ENCODE measurements around the gene RPS27. TPM values are rescaled to one million over a fixed set of nuclear protein-coding genes. Genes with fewer than 3 reads are reported as not detected.
A peak's percentile ranks its signal among the peaks of the same experiment; 100 is the strongest.

RPS27 gene
- polyA plus RNA-seq, 3 donors: 4,186 to 7,443 (median 4,309) TPM

DNA sequence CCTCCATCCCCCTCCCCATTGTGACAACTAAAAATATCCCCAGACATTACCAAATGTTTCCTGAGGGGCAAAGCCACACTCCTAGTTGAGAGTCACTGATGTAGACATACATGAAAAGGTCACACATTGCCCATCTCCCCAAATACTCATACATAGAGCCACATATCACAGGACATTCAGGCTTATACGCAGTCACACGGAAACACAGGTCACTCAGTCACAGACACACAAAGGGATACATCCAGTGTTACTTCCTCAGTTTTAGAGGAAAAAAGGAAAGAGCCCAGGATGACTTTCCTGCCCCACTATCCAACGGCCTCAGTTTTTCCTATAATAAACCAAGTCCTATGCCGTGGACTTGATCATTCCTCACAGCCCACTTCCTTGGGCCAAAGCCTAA lies 29.1 kb upstream of the RPS27 start:
- WGBS (ENCODE audit: insufficient coverage): 92% methylated on average over 2 of the region's 4 CpGs
- Histone ChIP-seq H3K4me3 (replicated peaks in 1 of 3; ENCODE audit: low read depth in 2 of 3, low read length in 3 of 3) (peak overlapping the region in 1 of 3 experiments; percentile 91), H3K27me3 (ENCODE audit: control insufficient read depth in 2 of 2, insufficient read depth in 2 of 2, low read length in 2 of 2) (no peaks in the 10 kb centered on the region), H3K27ac (ENCODE audit: low read depth in 1 of 2, low read length in 2 of 2) (peak overlapping the region in 1 of 2 donors; percentile 90), H3K9ac (ENCODE audit: insufficient read depth, low read length, poor library complexity, severe bottlenecking) (no peak overlapping the region), H3K36me3 (replicated peaks in 1 of 2; ENCODE audit: control insufficient read depth in 1 of 2, insufficient read depth in 2 of 2, low read length in 2 of 2) (peaks cover 10 to 27% of the 10 kb centered on the region in 2 donors), H2AFZ (ENCODE audit: insufficient read depth, low read depth, low read length, poor library complexity, severe bottlenecking) (no peak overlapping the region), H4K20me1 (ENCODE audit: insufficient read depth, low read length) (peaks cover 30% of the 10 kb centered on the region), H3K79me2 (ENCODE audit: insufficient read depth, low read length) (peaks cover 83% of the 10 kb centered on the region), H3K4me2 (replicated peaks; ENCODE audit: extremely low read depth, low read length, poor library complexity, severe bottlenecking) (peak overlapping the region; percentile 82), H3K4me1 (ENCODE audit: control insufficient read depth in 1 of 2, insufficient read depth in 2 of 2, low read length in 2 of 2) (peaks cover 66 to 79% of the 10 kb centered on the region in 2 donors), H3K9me3 (replicated peaks in 1 of 2; ENCODE audit: control insufficient read depth in 1 of 2, insufficient read depth in 1 of 2, low read length in 2 of 2) (no peaks in the 10 kb centered on the region)
- H3K27me3 Mint-ChIP-seq (ENCODE audit: low read depth in 3 of 3): no peaks in the 10 kb centered on the region
- peaks cover 17 to 31% of the 10 kb centered on the region in 2 donors for H3K36me3 Mint-ChIP-seq
- no peak for DNase-seq
- TF ChIP-seq, protein P1, sequence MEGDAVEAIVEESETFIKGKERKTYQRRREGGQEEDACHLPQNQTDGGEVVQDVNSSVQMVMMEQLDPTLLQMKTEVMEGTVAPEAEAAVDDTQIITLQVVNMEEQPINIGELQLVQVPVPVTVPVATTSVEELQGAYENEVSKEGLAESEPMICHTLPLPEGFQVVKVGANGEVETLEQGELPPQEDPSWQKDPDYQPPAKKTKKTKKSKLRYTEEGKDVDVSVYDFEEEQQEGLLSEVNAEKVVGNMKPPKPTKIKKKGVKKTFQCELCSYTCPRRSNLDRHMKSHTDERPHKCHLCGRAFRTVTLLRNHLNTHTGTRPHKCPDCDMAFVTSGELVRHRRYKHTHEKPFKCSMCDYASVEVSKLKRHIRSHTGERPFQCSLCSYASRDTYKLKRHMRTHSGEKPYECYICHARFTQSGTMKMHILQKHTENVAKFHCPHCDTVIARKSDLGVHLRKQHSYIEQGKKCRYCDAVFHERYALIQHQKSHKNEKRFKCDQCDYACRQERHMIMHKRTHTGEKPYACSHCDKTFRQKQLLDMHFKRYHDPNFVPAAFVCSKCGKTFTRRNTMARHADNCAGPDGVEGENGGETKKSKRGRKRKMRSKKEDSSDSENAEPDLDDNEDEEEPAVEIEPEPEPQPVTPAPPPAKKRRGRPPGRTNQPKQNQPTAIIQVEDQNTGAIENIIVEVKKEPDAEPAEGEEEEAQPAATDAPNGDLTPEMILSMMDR (IDR thresholded peaks at IDR 0.05): no peak
- intact Hi-C loops (cut with micrococcal nuclease): loop anchor here in 1 of 2 donors (5.0 kb wide), 1 partner anchor 169 kb away; no protein-coding TSS in a partner anchor
- H3K4me3 Mint-ChIP-seq: peak overlapping the region; percentile 45 to 91
- peak overlapping the region in 3 of 7 donors; percentile 22 to 96 (median 89) for H3K27ac Mint-ChIP-seq
- peaks cover 0 to 4% (median 0%) of the 10 kb centered on the region in 7 donors for H3K9me3 Mint-ChIP-seq
- H3K4me1 Mint-ChIP-seq: peaks cover 68% of the 10 kb centered on the region

DNA sequence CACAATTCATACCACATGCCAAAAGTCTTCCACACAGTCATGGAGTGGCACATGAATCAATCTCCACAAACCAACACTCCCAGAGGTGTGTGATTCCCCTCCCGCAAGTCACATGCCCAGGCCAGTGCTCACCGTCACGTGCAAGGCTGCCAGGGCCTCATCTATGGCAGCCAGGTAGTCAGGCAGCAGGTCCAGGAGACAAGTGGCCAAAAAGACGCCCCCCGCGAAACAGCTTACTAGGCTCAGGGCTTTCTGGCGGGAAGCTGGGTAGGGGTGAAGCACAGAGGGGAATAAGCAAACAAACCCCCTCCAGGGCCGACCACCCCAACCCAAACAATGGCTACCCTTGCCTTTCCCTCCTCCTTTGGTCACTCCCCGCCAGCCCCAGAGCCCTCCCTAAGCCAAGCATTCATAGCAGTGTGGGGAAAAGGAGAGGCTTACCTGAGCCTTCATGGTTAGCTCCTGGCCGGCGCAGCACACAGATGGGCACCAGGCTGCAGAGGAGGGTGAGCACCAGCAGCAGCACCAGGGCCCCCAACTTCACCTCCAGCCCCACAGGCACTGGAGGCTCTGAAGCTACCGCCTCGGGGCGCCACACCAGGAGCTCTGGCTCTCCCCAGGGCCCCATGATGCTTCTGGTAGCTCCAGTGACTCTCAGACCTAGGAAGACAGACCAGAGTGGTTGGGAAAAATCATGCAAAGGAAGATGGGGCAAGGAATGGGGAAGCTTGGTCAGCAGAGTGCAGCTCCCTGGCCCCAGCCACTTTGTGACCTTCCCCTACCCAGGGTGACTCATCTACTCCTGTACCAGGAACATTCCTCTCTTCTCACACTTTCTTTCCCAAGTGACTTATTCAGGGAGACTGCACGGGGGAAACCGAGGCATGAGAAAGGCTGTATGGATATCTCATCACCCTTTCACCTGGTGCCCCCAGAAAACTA lies 28.2 kb upstream of the RPS27 start:
- Histone ChIP-seq H2AFZ (ENCODE audit: insufficient read depth, low read depth, low read length, poor library complexity, severe bottlenecking) (peak overlapping the region; percentile 85), H3K9ac (ENCODE audit: insufficient read depth, low read length, poor library complexity, severe bottlenecking) (peak overlapping the region; percentile 74), H4K20me1 (ENCODE audit: insufficient read depth, low read length) (peaks cover 20% of the 10 kb centered on the region), H3K79me2 (ENCODE audit: insufficient read depth, low read length) (peaks cover 79% of the 10 kb centered on the region), H3K4me3 (replicated peaks in 1 of 3; ENCODE audit: low read depth in 2 of 3, low read length in 3 of 3) (peak overlapping the region; percentile 53 to 91 (median 70)), H3K27me3 (ENCODE audit: control insufficient read depth in 2 of 2, insufficient read depth in 2 of 2, low read length in 2 of 2) (no peaks in the 10 kb centered on the region), H3K27ac (ENCODE audit: low read depth in 1 of 2, low read length in 2 of 2) (peak overlapping the region; percentile 90 to 95), H3K4me2 (replicated peaks; ENCODE audit: extremely low read depth, low read length, poor library complexity, severe bottlenecking) (peak overlapping the region; percentile 82), H3K4me1 (ENCODE audit: control insufficient read depth in 1 of 2, insufficient read depth in 2 of 2, low read length in 2 of 2) (peaks cover 62 to 77% of the 10 kb centered on the region in 2 donors), H3K9me3 (replicated peaks in 1 of 2; ENCODE audit: control insufficient read depth in 1 of 2, insufficient read depth in 1 of 2, low read length in 2 of 2) (no peaks in the 10 kb centered on the region), H3K36me3 (replicated peaks in 1 of 2; ENCODE audit: control insufficient read depth in 1 of 2, insufficient read depth in 2 of 2, low read length in 2 of 2) (peaks cover 10 to 27% of the 10 kb centered on the region in 2 donors)
- 61% methylated on average over 5 of the region's 16 CpGs for WGBS (ENCODE audit: insufficient coverage)
- Mint-ChIP-seq H3K9me3 (peaks cover 0 to 4% (median 0%) of the 10 kb centered on the region in 7 donors), H3K27ac (peak overlapping the region; percentile 89 to 98 (median 94)), H3K36me3 (peaks cover 17 to 31% of the 10 kb centered on the region in 2 donors), H3K4me3 (peak overlapping the region; percentile 79 to 91), H3K4me1 (peaks cover 65% of the 10 kb centered on the region), H3K27me3 (ENCODE audit: low read depth in 3 of 3) (no peaks in the 10 kb centered on the region)
- TF ChIP-seq, protein P1 (IDR thresholded peaks at IDR 0.05): no peak
- peak; percentile 65 to 94 (median 91) for DNase-seq
- intact Hi-C loops (cut with micrococcal nuclease): loop anchor here in 1 of 2 donors (2.0 to 5.0 kb wide), 2 partner anchors 16 to 170 kb away; partner anchors contain the start of gene DENND4B

Data from CD14-positive monocyte (primary cell).